Fibroblast of lung (primary cell): Measurements from ENCODE around the gene IGSF9B.

Source experiments
- CTCF ChIP-seq, 2 donors: IDR thresholded peaks in 1 of 2; conservative IDR thresholded peaks in 1 of 2; 1 replicate in 1 of 2; 2 replicates in 1 of 2; pipeline ENCODE4 v1.5.1; 2011 to 2012; ENCODE audit warnings: low read length in 2 of 2, control low read depth in 1 of 2, inconsistent platforms in 1 of 2, low read depth in 1 of 2, mild to moderate bottlenecking in 1 of 2
- EZH2 ChIP-seq: IDR thresholded peaks from 2 replicates; pipeline ENCODE4 v1.5.1; 2012; ENCODE audit warnings: low read length, control low read depth, mild to moderate bottlenecking; ENCODE audit errors: missing control alignments

GRCh38 chr11:133911171-133911570 lies 45.6 kb downstream of the IGSF9B start:
- no peak for TF ChIP-seq CTCF (conservative IDR thresholded peaks at IDR 0.05 in 1 of 2, IDR thresholded peaks at IDR 0.05 in 1 of 2; ENCODE audit: low read depth in 1 of 2, low read length in 2 of 2)
- TF ChIP-seq EZH2, result no peak
